A549 (cell line): ENCODE data around the gene MESD. TPM values are rescaled to one million over a fixed set of nuclear protein-coding genes. Genes with fewer than 3 reads are reported as not detected.

Source experiments
- ATAC-seq, 2 experiments: fragments of 200-7000 bp in 1 of 2; fragments of >200 bp in 1 of 2; cut with Nextera tagmentation in 1 of 2; cut with Tn5 transposase in 1 of 2; 3 replicates each; pipeline versions ENCODE4 v1.8.0 to v1.9.1; 2018 to 2020; ENCODE audit warnings: mild to moderate bottlenecking in 1 of 2, moderate library complexity in 1 of 2
- CTCF ChIA-PET: fragments of 300-600 bp; sonication (Branson Sonifier 250); formaldehyde crosslinking; extraction: SDS; loops from one replicate; lab custom pipeline; 2021; ENCODE audit warnings: antibody characterized with exemption, inconsistent platforms; lab: Yijun Ruan, JAX
- POLR2A ChIA-PET: fragments of 350-600 bp; formaldehyde crosslinking; extraction: SDS; loops from one replicate; lab custom pipeline; 2021; ENCODE audit warnings: antibody characterized with exemption, inconsistent platforms; lab: Yijun Ruan, JAX
- DNase-seq, 2 experiments: peaks; one replicate each; pipeline versions ENCODE4 v3.0.0 to v3.0.0-alpha.2; 2011 to 2016; ENCODE audit warnings: low read depth in 1 of 2, low spot score in 1 of 2
- FAIRE-seq: peaks from 2 replicates; lab custom pipeline; 2011; peaks lifted over from hg19 to GRCh38; lab: Jason Lieb, UNC
- H3K27ac ChIP-seq, 2 experiments: fragments of >200 bp; sonication (Bioruptor Twin); formaldehyde crosslinking; 3 replicates each; pipeline ENCODE4 v1.5.1; 2016 to 2017
- H3K4me1 ChIP-seq: fragments of >200 bp; sonication (Bioruptor Twin); formaldehyde crosslinking; 3 replicates; pipeline ENCODE4 v1.6.1; 2016
- H3K4me2 ChIP-seq: fragments of >200 bp; sonication (Bioruptor Twin); formaldehyde crosslinking; 3 replicates; pipeline ENCODE4 v1.6.1; 2016
- H3K4me3 ChIP-seq: fragments of >200 bp; sonication (Bioruptor Twin); formaldehyde crosslinking; 3 replicates; pipeline ENCODE4 v1.5.1; 2016
- H3K9me3 ChIP-seq: fragments of >200 bp; sonication (Bioruptor Twin); formaldehyde crosslinking; 3 replicates; pipeline ENCODE4 v1.6.1; 2016
- CEBPB ChIP-seq, 2 experiments: fragments of >200 bp in 1 of 2; sonication (Bioruptor Twin) in 1 of 2; formaldehyde crosslinking in 1 of 2; IDR thresholded peaks; 2 replicates each; pipeline ENCODE4 v1.6.1; 2012 to 2016
- CHD4 ChIP-seq: fragments of 200-600 bp; sonication (generic); IDR thresholded peaks from 2 replicates; pipeline ENCODE4 v1.6.1; 2016; ENCODE audit warnings: antibody characterized with exemption, mild to moderate bottlenecking, borderline replicate concordance
- GATA3 ChIP-seq: IDR thresholded peaks from 2 replicates; pipeline ENCODE4 v1.6.1; 2012; ENCODE audit warnings: borderline replicate concordance
- HDAC2 ChIP-seq: fragments of 200-600 bp; sonication (generic); IDR thresholded peaks from 2 replicates; pipeline ENCODE4 v1.6.1; 2016
- HOXB13 ChIP-seq: fragments of 250-450 bp; sonication (Bioruptor Pico); IDR thresholded peaks from 2 replicates; pipeline ENCODE4 v1.5.0; 2020; ENCODE audit warnings: low read depth, mild to moderate bottlenecking, moderate library complexity
- KDM5A ChIP-seq: fragments of 200-600 bp; sonication (generic); IDR thresholded peaks from 2 replicates; pipeline ENCODE4 v1.6.1; 2016; ENCODE audit warnings: antibody characterized with exemption, mild to moderate bottlenecking
- MYC ChIP-seq: IDR thresholded peaks from 2 replicates; pipeline ENCODE4 v1.6.1; 2012; ENCODE audit warnings: mild to moderate bottlenecking, inconsistent platforms, low read length, improper control_type of control experiment, borderline replicate concordance
- RCOR1 ChIP-seq: fragments of 150-350 bp; IDR thresholded peaks from 2 replicates; pipeline ENCODE4 v1.6.1; 2014; ENCODE audit warnings: antibody characterized with exemption, low read length, low read depth
- RFX5 ChIP-seq: fragments of 450-650 bp; IDR thresholded peaks from 2 replicates; pipeline ENCODE4 v1.7.1; 2014; ENCODE audit warnings: antibody characterized with exemption, mild to moderate bottlenecking, moderate library complexity
- RNF2 ChIP-seq: fragments of 200-600 bp; sonication (generic); IDR thresholded peaks from 2 replicates; pipeline ENCODE4 v1.6.1; 2016; ENCODE audit warnings: low read depth, mild to moderate bottlenecking, antibody characterized with exemption, moderate library complexity, borderline replicate concordance
- SREBF2 ChIP-seq: fragments of 450-650 bp; IDR thresholded peaks from 2 replicates; pipeline ENCODE4 v1.6.1; 2014; ENCODE audit warnings: mild to moderate bottlenecking, moderate library complexity
- WGBS: methylation state at CpG from one replicate; pipeline ENCODE4 v1.1.6; 2017; ENCODE audit errors: missing lambda C conversion rate; 5-methylcytosine and 5-hydroxymethylcytosine counted together
- polyA plus RNA-seq, 4 experiments: library from polyadenylated mRNA; depleted of rRNA in 3 of 4; stranded (reverse); fragments of >200 nt; fragmentation: RNase III in 1 of 4; extraction: RNeasy Plus Mini Kit Qiagen cat#74134 plus additional on column Dnase treatment in 1 of 4; gene quantifications; 2 replicates in 3 of 4; 3 replicates in 1 of 4; pipeline ENCODE4 v1.2.3, GENCODE V29; 2011 to 2017
- TF ChIP-seq, protein P1 (sequence below): fragments of 200-600 bp; sonication (generic); IDR thresholded peaks from 2 replicates; pipeline ENCODE4 v1.6.1; 2016; ENCODE audit warnings: antibody characterized with exemption, mild to moderate bottlenecking, moderate library complexity
- TF ChIP-seq, protein P2 (sequence below): fragments of 250-450 bp; sonication (Bioruptor Pico); IDR thresholded peaks from 2 replicates; pipeline ENCODE4 v1.5.0; 2020; ENCODE audit warnings: low read depth, mild to moderate bottlenecking, moderate library complexity
- TF ChIP-seq, protein P3 (sequence below): IDR thresholded peaks from 2 replicates; pipeline ENCODE4 v1.6.1; 2012
- TF ChIP-seq, protein P4 (sequence below): fragments of >200 bp; sonication (Bioruptor Twin); formaldehyde crosslinking; IDR thresholded peaks from 3 replicates; pipeline ENCODE4 v1.6.1; 2016
- TF ChIP-seq, protein P5 (sequence below): fragments of 250-450 bp; sonication (Bioruptor Pico); IDR thresholded peaks from 2 replicates; pipeline ENCODE4 v1.5.0; 2021; ENCODE audit warnings: mild to moderate bottlenecking, moderate library complexity, borderline replicate concordance
- TF ChIP-seq, protein P6 (sequence below): IDR thresholded peaks from 2 replicates; pipeline ENCODE4 v1.6.1; 2012
- TF ChIP-seq, protein P7 (sequence below): fragments of 150-350 bp; IDR thresholded peaks from 2 replicates; pipeline ENCODE4 v1.6.1; 2014; ENCODE audit warnings: low read depth, mild to moderate bottlenecking, low read length

MESD gene
- polyA plus RNA-seq, 2 of the 4 experiments (the other 2 are of a cell fraction): 35.6 to 39.4 TPM

DNA sequence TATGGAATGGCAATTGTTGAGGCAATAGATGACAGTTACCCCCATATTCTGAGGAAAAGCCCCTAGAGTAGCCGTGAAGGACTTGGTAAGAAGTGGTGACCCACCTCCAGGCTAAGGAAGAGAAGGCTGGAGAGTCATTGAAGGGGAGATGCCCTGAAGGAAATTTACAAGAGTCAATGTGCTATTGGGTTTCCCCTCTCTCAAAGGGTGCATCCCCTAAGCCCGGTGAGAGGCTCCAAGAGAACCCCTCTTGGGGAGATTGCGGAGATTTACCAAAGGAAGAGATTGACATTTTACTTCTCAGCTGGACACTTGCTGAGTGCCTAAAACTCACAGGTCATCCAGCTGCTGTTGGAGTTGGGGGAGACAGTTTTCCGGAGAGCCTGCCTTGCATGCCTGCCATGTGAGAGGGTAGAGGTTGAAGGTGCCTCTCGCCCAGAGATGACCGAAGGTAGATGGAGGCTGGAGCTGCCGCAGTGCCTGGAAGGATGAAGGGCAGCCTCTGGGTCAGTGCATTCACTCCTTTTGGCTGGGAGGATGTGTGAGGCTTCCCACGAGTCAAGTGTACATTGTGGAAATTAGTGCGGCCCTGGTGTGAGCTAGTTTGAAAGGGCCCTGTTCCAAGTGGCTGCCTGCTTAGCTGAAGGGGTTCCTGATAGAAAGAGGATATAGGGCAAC, 30.7 kb downstream of the MESD start (continued):
- TF ChIP-seq, protein P1, sequence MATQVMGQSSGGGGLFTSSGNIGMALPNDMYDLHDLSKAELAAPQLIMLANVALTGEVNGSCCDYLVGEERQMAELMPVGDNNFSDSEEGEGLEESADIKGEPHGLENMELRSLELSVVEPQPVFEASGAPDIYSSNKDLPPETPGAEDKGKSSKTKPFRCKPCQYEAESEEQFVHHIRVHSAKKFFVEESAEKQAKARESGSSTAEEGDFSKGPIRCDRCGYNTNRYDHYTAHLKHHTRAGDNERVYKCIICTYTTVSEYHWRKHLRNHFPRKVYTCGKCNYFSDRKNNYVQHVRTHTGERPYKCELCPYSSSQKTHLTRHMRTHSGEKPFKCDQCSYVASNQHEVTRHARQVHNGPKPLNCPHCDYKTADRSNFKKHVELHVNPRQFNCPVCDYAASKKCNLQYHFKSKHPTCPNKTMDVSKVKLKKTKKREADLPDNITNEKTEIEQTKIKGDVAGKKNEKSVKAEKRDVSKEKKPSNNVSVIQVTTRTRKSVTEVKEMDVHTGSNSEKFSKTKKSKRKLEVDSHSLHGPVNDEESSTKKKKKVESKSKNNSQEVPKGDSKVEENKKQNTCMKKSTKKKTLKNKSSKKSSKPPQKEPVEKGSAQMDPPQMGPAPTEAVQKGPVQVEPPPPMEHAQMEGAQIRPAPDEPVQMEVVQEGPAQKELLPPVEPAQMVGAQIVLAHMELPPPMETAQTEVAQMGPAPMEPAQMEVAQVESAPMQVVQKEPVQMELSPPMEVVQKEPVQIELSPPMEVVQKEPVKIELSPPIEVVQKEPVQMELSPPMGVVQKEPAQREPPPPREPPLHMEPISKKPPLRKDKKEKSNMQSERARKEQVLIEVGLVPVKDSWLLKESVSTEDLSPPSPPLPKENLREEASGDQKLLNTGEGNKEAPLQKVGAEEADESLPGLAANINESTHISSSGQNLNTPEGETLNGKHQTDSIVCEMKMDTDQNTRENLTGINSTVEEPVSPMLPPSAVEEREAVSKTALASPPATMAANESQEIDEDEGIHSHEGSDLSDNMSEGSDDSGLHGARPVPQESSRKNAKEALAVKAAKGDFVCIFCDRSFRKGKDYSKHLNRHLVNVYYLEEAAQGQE: no peak

DNA sequence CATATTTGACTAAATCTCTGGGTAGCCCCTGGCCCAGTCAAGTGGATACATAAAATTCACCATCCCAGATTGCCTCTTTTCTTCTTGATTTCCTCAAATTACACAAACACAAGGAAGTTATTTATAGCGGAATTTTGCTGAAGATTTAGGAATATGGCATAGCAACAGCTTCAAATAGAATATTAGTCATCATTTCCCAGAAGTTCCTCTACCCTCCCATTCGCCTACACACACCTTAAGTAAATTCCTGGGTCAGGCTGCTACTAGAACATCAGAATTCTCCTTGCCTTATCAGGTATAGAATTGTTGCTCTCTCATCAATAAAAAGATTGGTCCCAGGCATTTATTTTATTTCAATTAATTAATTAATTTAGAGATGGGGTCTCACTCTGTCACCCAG, 31.6 kb downstream of the MESD start:
- POLR2A ChIA-PET: no interaction called here
- no peak for ATAC-seq
- no peak overlapping the region for H3K4me2 ChIP-seq
- FAIRE-seq: no peak
- no peak for TF ChIP-seq CEBPB (IDR thresholded peaks at IDR 0.05)
- no peak for TF ChIP-seq MYC
- TF ChIP-seq GATA3: no peak
- no peak for TF ChIP-seq RNF2
- no peaks in the 10 kb centered on the region for H3K9me3 ChIP-seq
- 85% methylated on average over 2 of the region's 2 CpGs for WGBS
- DNase-seq: no peak
- peaks cover 27% of the 10 kb centered on the region for H3K4me1 ChIP-seq
- no peak overlapping the region for H3K4me3 ChIP-seq
- no peak overlapping the region for H3K27ac ChIP-seq
- CTCF ChIA-PET: interaction anchor here (0.6 to 10.8 kb wide), 5 partner anchors 12 to 502 kb away, joined by 3 to 111 read pairs (median 16); partner anchors contain the start of gene CEMIP

DNA sequence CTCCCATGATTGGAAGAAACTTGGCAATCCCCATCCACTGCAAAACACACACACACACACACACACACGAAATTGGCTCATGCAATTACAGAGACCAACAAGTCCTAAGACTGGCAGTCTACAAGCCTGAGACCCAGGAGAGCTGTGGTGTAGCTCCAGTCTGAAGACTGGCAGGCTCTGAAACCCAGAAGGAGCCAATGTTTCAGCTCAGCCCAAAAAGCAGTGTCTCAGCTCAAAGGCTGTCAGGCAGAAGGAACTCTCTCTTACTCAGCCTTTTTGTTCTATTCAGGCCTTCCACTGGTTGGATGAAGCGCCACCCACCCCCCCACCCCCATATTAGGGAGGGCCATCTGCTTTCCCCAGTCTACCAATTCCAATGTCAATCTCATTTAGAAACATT, 32.1 kb downstream of the MESD start:
- POLR2A ChIA-PET: interaction anchor here (0.9 to 1.1 kb wide), 2 partner anchors 43 to 178 kb away, joined by 3 read pairs; partner anchors contain the start of genes CEMIP and TLNRD1
- CTCF ChIA-PET: interaction anchor here (0.6 to 10.8 kb wide), 6 partner anchors 12 to 784 kb away, joined by 3 to 111 read pairs (median 10); partner anchors contain the start of gene CEMIP
- Histone ChIP-seq H3K9me3 (no peaks in the 10 kb centered on the region), H3K4me3 (no peak overlapping the region), H3K4me2 (no peak overlapping the region), H3K4me1 (peaks cover 27% of the 10 kb centered on the region), H3K27ac (no peak overlapping the region; a peak in 1 of 6 replicates)
- ATAC-seq (no peak), FAIRE-seq (no peak), DNase-seq (no peak)
- WGBS: 45% methylated on average over 2 of the region's 2 CpGs
- TF ChIP-seq, protein P2, sequence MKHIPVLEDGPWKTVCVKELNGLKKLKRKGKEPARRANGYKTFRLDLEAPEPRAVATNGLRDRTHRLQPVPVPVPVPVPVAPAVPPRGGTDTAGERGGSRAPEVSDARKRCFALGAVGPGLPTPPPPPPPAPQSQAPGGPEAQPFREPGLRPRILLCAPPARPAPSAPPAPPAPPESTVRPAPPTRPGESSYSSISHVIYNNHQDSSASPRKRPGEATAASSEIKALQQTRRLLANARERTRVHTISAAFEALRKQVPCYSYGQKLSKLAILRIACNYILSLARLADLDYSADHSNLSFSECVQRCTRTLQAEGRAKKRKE (CRISPR knock-in tag): no peak
- TF ChIP-seq, protein P3, sequence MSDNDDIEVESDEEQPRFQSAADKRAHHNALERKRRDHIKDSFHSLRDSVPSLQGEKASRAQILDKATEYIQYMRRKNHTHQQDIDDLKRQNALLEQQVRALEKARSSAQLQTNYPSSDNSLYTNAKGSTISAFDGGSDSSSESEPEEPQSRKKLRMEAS: no peak
- TF ChIP-seq KDM5A (no peak), MYC (no peak), RCOR1 (no peak), CHD4 (no peak), SREBF2 (no peak), HOXB13 (CRISPR knock-in tag) (no peak), HDAC2 (no peak), RFX5 (no peak)
- TF ChIP-seq, protein P4, sequence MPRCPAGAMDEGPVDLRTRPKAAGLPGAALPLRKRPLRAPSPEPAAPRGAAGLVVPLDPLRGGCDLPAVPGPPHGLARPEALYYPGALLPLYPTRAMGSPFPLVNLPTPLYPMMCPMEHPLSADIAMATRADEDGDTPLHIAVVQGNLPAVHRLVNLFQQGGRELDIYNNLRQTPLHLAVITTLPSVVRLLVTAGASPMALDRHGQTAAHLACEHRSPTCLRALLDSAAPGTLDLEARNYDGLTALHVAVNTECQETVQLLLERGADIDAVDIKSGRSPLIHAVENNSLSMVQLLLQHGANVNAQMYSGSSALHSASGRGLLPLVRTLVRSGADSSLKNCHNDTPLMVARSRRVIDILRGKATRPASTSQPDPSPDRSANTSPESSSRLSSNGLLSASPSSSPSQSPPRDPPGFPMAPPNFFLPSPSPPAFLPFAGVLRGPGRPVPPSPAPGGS: no peak
- TF ChIP-seq, protein P5, sequence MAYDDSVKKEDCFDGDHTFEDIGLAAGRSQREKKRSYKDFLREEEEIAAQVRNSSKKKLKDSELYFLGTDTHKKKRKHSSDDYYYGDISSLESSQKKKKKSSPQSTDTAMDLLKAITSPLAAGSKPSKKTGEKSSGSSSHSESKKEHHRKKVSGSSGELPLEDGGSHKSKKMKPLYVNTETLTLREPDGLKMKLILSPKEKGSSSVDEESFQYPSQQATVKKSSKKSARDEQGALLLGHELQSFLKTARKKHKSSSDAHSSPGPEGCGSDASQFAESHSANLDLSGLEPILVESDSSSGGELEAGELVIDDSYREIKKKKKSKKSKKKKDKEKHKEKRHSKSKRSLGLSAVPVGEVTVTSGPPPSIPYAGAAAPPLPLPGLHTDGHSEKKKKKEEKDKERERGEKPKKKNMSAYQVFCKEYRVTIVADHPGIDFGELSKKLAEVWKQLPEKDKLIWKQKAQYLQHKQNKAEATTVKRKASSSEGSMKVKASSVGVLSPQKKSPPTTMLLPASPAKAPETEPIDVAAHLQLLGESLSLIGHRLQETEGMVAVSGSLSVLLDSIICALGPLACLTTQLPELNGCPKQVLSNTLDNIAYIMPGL: no peak
- TF ChIP-seq, protein P1: no peak
- TF ChIP-seq, protein P6, sequence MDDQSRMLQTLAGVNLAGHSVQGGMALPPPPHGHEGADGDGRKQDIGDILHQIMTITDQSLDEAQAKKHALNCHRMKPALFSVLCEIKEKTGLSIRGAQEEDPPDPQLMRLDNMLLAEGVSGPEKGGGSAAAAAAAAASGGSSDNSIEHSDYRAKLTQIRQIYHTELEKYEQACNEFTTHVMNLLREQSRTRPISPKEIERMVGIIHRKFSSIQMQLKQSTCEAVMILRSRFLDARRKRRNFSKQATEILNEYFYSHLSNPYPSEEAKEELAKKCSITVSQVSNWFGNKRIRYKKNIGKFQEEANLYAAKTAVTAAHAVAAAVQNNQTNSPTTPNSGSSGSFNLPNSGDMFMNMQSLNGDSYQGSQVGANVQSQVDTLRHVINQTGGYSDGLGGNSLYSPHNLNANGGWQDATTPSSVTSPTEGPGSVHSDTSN: no peak
- TF ChIP-seq, protein P7, sequence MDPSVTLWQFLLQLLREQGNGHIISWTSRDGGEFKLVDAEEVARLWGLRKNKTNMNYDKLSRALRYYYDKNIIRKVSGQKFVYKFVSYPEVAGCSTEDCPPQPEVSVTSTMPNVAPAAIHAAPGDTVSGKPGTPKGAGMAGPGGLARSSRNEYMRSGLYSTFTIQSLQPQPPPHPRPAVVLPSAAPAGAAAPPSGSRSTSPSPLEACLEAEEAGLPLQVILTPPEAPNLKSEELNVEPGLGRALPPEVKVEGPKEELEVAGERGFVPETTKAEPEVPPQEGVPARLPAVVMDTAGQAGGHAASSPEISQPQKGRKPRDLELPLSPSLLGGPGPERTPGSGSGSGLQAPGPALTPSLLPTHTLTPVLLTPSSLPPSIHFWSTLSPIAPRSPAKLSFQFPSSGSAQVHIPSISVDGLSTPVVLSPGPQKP: no peak
